SU-DHL-6 (cell line): ENCODE results near the gene PLIN4.

Experiments
- H2AFZ ChIP-seq: fragments of 200-600 bp; sonication (generic); 2 replicates; pipeline ENCODE4 v1.6.1; 2014; ENCODE audit warnings: low read depth, mild to moderate bottlenecking, moderate library complexity, mixed read lengths, antibody characterized with exemption, low read length; ENCODE audit not compliant: severe bottlenecking
- H3F3A ChIP-seq: fragments of 200-600 bp; shearing (Covaris generic); 2 replicates; pipeline ENCODE4 v1.6.0; 2016; ENCODE audit warnings: antibody characterized with exemption, mild to moderate bottlenecking; ENCODE audit not compliant: insufficient read depth
- H3K27ac ChIP-seq: fragments of 200-600 bp; sonication (generic); 2 replicates; pipeline ENCODE4 v1.5.1; 2016; ENCODE audit warnings: low read depth, mild to moderate bottlenecking, low read length, moderate library complexity, mixed read lengths
- H3K27me3 ChIP-seq: fragments of 200-600 bp; sonication (generic), shearing (Covaris generic); 2 replicates; pipeline ENCODE4 v1.6.0; 2014; ENCODE audit warnings: mild to moderate bottlenecking, low read length
- H3K36me3 ChIP-seq: fragments of 200-600 bp; sonication (generic); 2 replicates; pipeline ENCODE4 v1.6.1; 2014; ENCODE audit warnings: mild to moderate bottlenecking, low read length, mixed read lengths
- H3K4me2 ChIP-seq: fragments of 300-600, 200-600 bp; shearing (Covaris generic), sonication (generic); 2 replicates; pipeline ENCODE4 v1.6.0; 2014; ENCODE audit warnings: low read length, low read depth, mild to moderate bottlenecking; ENCODE audit not compliant: poor library complexity, severe bottlenecking
- H3K4me3 ChIP-seq: fragments of 200-600 bp; sonication (generic); 2 replicates; pipeline ENCODE4 v1.5.1; 2014; ENCODE audit warnings: antibody characterized with exemption, low read length, mild to moderate bottlenecking, mixed read lengths; ENCODE audit not compliant: insufficient read depth, poor library complexity, severe bottlenecking
- H3K79me2 ChIP-seq: fragments of 200-600 bp; sonication (generic); 2 replicates; pipeline ENCODE4 v1.6.1; 2014; ENCODE audit warnings: mild to moderate bottlenecking, low read length, moderate library complexity; ENCODE audit not compliant: insufficient read depth
- H3K9ac ChIP-seq: fragments of 200-600 bp; sonication (generic); 2 replicates; pipeline ENCODE4 v1.7.0; 2014; ENCODE audit warnings: mild to moderate bottlenecking, low read length
- H3K9me2 ChIP-seq: fragments of 200-600 bp; sonication (generic); replicated peaks from 2 replicates; pipeline ENCODE4 v1.6.1; 2014; ENCODE audit warnings: low read length; ENCODE audit not compliant: insufficient read depth
- H3K9me3 ChIP-seq: fragments of 200-600 bp; sonication (generic); 2 replicates; pipeline ENCODE4 v1.6.1; 2014; ENCODE audit warnings: low read length, mixed read lengths; ENCODE audit not compliant: insufficient read depth
- H4K20me1 ChIP-seq: fragments of 200-600 bp; sonication (generic); 2 replicates; pipeline ENCODE4 v1.6.1; 2014; ENCODE audit warnings: low read depth, mild to moderate bottlenecking, antibody characterized with exemption, low read length, moderate library complexity, mixed read lengths
- EZH2phosphoT487 ChIP-seq: fragments of 200-600 bp; sonication (generic), shearing (Covaris generic); conservative IDR thresholded peaks from 2 replicates; pipeline ENCODE4 v1.6.1; 2018; ENCODE audit warnings: mild to moderate bottlenecking, antibody characterized with exemption, low read length, moderate library complexity, mixed read lengths
- TF ChIP-seq, protein P1 (sequence below): fragments of 200-600 bp; sonication (generic); IDR thresholded peaks from one replicate; pipeline ENCODE4 v1.5.1; 2017; ENCODE audit warnings: antibody characterized with exemption, mild to moderate bottlenecking, low read length, moderate library complexity; ENCODE audit not compliant: insufficient read depth, poor library complexity, severe bottlenecking

PLIN4 gene

DNA sequence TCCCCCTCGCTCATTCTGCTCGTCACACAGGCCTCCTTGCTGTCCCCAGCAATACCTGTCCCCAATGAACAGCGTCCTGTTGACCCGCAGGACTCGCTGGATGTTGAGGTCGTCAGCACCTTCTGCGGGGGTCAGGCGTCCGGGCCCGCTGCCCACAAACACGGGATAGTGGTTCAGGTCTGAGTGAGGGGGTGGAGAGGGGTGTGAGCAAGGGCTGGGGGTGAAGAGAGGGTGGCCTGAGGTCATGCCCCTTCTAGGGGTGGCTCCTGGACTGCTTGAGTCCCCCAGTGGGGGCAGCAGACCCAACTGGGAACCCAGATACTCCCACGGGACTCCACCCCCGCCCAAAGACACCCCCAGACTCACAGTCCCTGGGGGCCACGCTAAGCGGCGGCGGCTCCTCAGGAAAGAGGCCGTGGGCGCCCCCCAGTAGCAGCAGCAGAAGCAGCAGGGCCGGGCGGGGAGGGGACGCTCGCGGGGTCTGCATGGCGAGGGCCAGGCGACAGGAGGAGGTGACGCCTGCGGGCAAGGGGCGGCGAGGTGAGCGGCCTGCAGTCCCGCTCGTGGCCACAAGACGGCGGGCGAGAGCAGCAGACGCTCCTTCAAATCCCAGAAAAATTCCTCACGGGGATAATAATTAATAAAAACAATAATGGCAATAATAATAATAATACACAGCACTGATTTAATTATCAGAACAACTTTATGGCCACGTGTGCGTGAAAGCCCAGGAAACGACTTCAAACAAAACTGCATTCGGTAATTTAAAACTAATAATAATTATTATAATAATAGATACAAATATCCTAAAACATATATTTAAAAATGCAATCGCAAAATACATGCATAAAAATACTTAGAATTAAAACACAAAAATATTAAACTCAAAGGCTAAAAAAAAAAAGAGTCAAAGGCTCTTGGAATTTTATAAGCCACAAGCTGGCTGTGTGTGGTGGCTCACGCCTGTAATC, 40.0 kb upstream of the PLIN4 start:
- Histone ChIP-seq H3F3A (no peaks in the 10 kb centered on the region), H3K4me3 (no peak overlapping the region), H3K9ac (no peak overlapping the region), H3K9me3 (no peaks in the 10 kb centered on the region), H4K20me1 (no peaks in the 10 kb centered on the region), H3K27me3 (no peaks in the 10 kb centered on the region), H3K79me2 (no peaks in the 10 kb centered on the region), H2AFZ (no peak overlapping the region), H3K9me2 (no peaks in the 10 kb centered on the region), H3K27ac (no peak overlapping the region), H3K4me2 (no peak overlapping the region), H3K36me3 (no peaks in the 10 kb centered on the region)
- TF ChIP-seq, protein P1, sequence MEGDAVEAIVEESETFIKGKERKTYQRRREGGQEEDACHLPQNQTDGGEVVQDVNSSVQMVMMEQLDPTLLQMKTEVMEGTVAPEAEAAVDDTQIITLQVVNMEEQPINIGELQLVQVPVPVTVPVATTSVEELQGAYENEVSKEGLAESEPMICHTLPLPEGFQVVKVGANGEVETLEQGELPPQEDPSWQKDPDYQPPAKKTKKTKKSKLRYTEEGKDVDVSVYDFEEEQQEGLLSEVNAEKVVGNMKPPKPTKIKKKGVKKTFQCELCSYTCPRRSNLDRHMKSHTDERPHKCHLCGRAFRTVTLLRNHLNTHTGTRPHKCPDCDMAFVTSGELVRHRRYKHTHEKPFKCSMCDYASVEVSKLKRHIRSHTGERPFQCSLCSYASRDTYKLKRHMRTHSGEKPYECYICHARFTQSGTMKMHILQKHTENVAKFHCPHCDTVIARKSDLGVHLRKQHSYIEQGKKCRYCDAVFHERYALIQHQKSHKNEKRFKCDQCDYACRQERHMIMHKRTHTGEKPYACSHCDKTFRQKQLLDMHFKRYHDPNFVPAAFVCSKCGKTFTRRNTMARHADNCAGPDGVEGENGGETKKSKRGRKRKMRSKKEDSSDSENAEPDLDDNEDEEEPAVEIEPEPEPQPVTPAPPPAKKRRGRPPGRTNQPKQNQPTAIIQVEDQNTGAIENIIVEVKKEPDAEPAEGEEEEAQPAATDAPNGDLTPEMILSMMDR, result peak; percentile 72
- TF ChIP-seq EZH2phosphoT487, result no peak

GRCh38 chr19:4557144-4557970, 39.1 kb upstream of the PLIN4 start:
- Histone ChIP-seq H3K4me2 (no peak overlapping the region), H3K27me3 (no peaks in the 10 kb centered on the region), H3K9me3 (no peaks in the 10 kb centered on the region), H3K79me2 (no peaks in the 10 kb centered on the region), H3K9ac (no peak overlapping the region), H3K27ac (no peak overlapping the region), H3K9me2 (no peaks in the 10 kb centered on the region), H3K4me3 (no peak overlapping the region), H3K36me3 (no peaks in the 10 kb centered on the region), H3F3A (no peaks in the 10 kb centered on the region), H4K20me1 (no peaks in the 10 kb centered on the region), H2AFZ (no peak overlapping the region)
- no peak for TF ChIP-seq EZH2phosphoT487
- TF ChIP-seq, protein P1, result peak; percentile 25

- no peaks in the 10 kb centered on the region for H3K9me2 ChIP-seq
- no peaks in the 10 kb centered on the region for H3K27me3 ChIP-seq
- no peak overlapping the region for H3K9ac ChIP-seq
- H3K4me3 ChIP-seq, result no peak overlapping the region
- no peak overlapping the region for H3K4me2 ChIP-seq
- no peaks in the 10 kb centered on the region for H3F3A ChIP-seq
- H3K36me3 ChIP-seq, result no peaks in the 10 kb centered on the region
- H3K79me2 ChIP-seq, result no peaks in the 10 kb centered on the region
- H3K27ac ChIP-seq, result no peak overlapping the region
- no peaks in the 10 kb centered on the region for H3K9me3 ChIP-seq
- H2AFZ ChIP-seq, result no peak overlapping the region
- no peak for TF ChIP-seq EZH2phosphoT487
- TF ChIP-seq, protein P1, result no peak
- no peaks in the 10 kb centered on the region for H4K20me1 ChIP-seq
Measured at GRCh38 chr19:4556597-4557127, 38.4 kb upstream of the PLIN4 start.
